Measurements from ENCODE around the gene TES. TPM values are rescaled to one million over a fixed set of nuclear protein-coding genes. Genes with fewer than 3 reads are reported as not detected.

Gene TES
- total and polyA plus RNA-seq, 2 donors = 41.3 to 64.2 TPM

DNA sequence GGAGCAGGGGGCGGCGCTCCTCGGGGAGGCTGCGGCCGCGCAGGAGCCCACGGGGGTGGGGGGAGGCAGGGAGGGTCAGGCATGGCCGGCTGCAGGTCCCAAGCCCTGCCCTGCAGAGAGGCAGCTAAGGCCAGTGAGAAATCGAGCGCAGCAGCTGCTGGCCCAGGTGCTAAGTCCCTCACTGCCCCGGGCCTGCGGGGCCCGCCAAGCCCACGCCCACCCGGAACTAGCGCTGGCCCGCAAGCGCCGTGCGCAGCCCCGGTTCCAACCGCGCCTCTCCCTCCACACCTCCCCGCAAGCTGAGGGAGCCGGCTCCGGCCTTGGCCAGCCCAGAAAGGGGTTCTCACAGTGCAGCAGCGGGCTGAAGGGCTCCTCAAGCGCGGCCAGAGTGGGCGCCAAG lies 28.3 kb upstream of the TES start:
- 97% methylated on average over 30 of the region's 30 CpGs for WGBS
- H3K36me3 ChIP-seq (ENCODE audit: control insufficient read depth in 2 of 2, insufficient read depth in 2 of 2, low read length in 1 of 2) = no peaks in the 10 kb centered on the region

DNA sequence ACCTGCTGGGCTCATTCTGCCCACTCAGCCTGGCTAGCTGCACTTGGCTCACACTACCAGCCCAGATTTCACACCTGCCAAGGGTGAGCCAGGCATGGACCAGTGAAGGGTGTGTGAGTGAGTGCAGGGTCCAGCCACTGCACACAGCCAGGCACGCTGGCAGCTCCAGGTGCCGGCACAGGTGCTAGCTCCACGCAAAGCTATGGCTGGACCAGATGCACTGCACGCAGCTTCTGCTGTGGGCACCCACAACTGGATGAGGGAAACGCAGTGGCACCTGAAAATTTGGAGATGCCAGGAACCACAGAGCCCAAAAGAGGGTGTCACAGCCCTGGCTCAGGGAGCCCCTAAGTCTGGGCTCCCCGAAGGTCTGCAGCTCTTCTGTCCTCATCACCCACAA lies 24.9 kb upstream of the TES start:
- H3K4me1 ChIP-seq (ENCODE audit: control insufficient read depth in 2 of 2, insufficient read depth in 2 of 2, low read length in 2 of 2) = no peaks in the 10 kb centered on the region
- H3K27ac ChIP-seq (ENCODE audit: low read depth in 1 of 2, low read length in 1 of 2) = no peak overlapping the region
- DNase-seq (ENCODE audit: low read depth in 6 of 9, low spot score in 9 of 9) = no peak
- H3K27me3 ChIP-seq (ENCODE audit: control insufficient read depth in 2 of 2, insufficient read depth in 1 of 2, low read length in 1 of 2) = no peaks in the 10 kb centered on the region
- H3K4me3 ChIP-seq (ENCODE audit: low read length in 2 of 2) = no peak overlapping the region
- H3K36me3 ChIP-seq (ENCODE audit: control insufficient read depth in 2 of 2, insufficient read depth in 2 of 2, low read length in 1 of 2) = no peaks in the 10 kb centered on the region
- 96% methylated on average over 6 of the region's 6 CpGs for WGBS
- peaks cover 0 to 9% of the 10 kb centered on the region in 2 donors for H3K9me3 ChIP-seq (ENCODE audit: control insufficient read depth in 2 of 2, insufficient read depth in 1 of 2, low read length in 1 of 2)

More for the DNA sequence above, 28.3 kb upstream of the TES start:
- no peak for DNase-seq (ENCODE audit: low read depth in 6 of 9, low spot score in 9 of 9)
- H3K27me3 ChIP-seq (ENCODE audit: control insufficient read depth in 2 of 2, insufficient read depth in 1 of 2, low read length in 1 of 2) = no peaks in the 10 kb centered on the region
- H3K27ac ChIP-seq (ENCODE audit: low read depth in 1 of 2, low read length in 1 of 2) = no peak overlapping the region
- peaks cover 0 to 9% of the 10 kb centered on the region in 2 donors for H3K9me3 ChIP-seq (ENCODE audit: control insufficient read depth in 2 of 2, insufficient read depth in 1 of 2, low read length in 1 of 2)
- H3K4me3 ChIP-seq (ENCODE audit: low read length in 2 of 2) = no peak overlapping the region
- no peaks in the 10 kb centered on the region for H3K4me1 ChIP-seq (ENCODE audit: control insufficient read depth in 2 of 2, insufficient read depth in 2 of 2, low read length in 2 of 2)

DNA sequence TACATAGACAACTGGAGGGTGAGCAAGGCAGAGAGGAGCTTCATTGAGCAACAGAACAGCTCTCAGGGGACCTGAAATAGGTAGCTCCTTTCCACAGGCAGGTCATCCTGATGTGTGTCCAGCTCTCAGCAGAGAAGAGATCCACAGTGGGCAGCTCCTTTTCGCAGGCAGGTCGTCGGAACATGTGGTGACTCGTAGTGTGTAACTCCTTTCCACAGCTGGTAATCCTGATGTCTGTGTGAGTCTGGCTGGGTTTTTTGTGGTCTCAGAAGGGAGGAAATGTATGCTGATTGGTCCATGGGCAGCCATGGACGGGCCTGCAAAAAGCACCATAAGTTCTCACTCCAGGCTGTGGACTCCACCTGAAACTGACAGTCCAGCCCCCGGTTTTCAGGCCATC lies 24.4 kb upstream of the TES start:
- Histone ChIP-seq H3K27me3 (ENCODE audit: control insufficient read depth in 2 of 2, insufficient read depth in 1 of 2, low read length in 1 of 2) (no peaks in the 10 kb centered on the region), H3K36me3 (ENCODE audit: control insufficient read depth in 2 of 2, insufficient read depth in 2 of 2, low read length in 1 of 2) (no peaks in the 10 kb centered on the region), H3K9me3 (ENCODE audit: control insufficient read depth in 2 of 2, insufficient read depth in 1 of 2, low read length in 1 of 2) (peaks cover 0 to 9% of the 10 kb centered on the region in 2 donors), H3K4me1 (ENCODE audit: control insufficient read depth in 2 of 2, insufficient read depth in 2 of 2, low read length in 2 of 2) (no peaks in the 10 kb centered on the region), H3K4me3 (ENCODE audit: low read length in 2 of 2) (no peak overlapping the region), H3K27ac (ENCODE audit: low read depth in 1 of 2, low read length in 1 of 2) (no peak overlapping the region)
- DNase-seq (ENCODE audit: low read depth in 6 of 9, low spot score in 9 of 9) = no peak
- WGBS = 97% methylated on average over 6 of the region's 6 CpGs

DNA sequence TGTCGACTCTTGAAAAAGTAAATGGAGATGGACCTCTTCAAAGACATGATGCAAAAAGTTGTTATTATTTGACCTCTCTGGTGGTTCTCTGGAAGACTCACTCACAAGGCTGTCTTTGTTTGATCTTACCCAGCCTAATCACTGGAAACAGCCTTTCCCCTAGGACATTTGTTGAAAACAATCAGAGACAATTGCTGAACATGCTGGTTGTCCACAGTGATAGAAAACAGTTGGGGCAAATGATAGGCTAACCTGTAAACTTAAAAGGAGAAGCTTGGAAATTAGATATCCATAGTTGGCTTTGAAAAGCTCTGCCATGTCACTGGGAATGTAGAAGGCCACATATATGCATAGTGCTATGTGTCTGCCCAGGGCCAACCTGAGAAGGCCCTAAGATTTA lies 22.9 kb upstream of the TES start:
- no peak for DNase-seq (ENCODE audit: low read depth in 6 of 9, low spot score in 9 of 9)
- Histone ChIP-seq H3K36me3 (ENCODE audit: control insufficient read depth in 2 of 2, insufficient read depth in 2 of 2, low read length in 1 of 2) (no peaks in the 10 kb centered on the region), H3K4me1 (ENCODE audit: control insufficient read depth in 2 of 2, insufficient read depth in 2 of 2, low read length in 2 of 2) (no peaks in the 10 kb centered on the region), H3K4me3 (ENCODE audit: low read length in 2 of 2) (no peak overlapping the region), H3K9me3 (ENCODE audit: control insufficient read depth in 2 of 2, insufficient read depth in 1 of 2, low read length in 1 of 2) (peaks cover 0 to 9% of the 10 kb centered on the region in 2 donors), H3K27ac (ENCODE audit: low read depth in 1 of 2, low read length in 1 of 2) (no peak overlapping the region), H3K27me3 (ENCODE audit: control insufficient read depth in 2 of 2, insufficient read depth in 1 of 2, low read length in 1 of 2) (no peaks in the 10 kb centered on the region)
- WGBS = 94% methylated on average over 1 of the region's 1 CpG

DNA sequence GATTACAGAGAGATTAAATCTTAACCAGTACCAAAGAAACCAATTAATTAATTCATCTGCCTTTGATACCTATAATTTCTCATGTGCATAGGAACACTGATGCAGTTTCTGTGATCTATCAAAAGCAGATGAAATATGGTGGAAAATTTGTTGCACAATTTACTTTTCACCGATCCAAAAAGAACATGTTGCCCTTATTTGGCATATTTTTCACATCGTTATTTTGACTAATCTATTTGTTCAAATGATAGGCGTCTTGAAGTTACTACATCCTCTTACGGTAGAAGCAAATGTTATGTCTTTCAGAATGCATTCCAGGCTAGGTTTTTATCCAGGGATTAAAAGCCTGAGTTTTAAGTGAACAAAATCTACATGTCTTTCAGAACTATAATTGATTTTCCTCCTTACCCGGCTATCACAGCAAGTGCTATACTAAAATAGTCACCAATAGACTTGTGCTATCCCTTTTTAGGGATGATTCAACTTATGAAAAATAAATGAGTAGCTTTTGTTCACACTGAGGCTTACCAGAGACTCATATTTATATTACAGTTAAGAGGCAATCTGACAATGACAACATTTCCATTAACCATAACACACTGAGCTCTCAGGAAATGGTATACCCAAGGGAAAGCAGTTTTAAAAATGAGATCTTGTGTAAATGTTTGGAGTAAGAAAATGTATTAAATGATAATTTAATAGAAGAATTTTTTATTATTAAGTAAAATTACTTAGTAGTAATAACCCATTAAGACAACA lies 16.8 kb upstream of the TES start:
- H3K36me3 ChIP-seq (ENCODE audit: control insufficient read depth in 2 of 2, insufficient read depth in 2 of 2, low read length in 1 of 2) = no peaks in the 10 kb centered on the region
- no peaks in the 10 kb centered on the region for H3K27me3 ChIP-seq (ENCODE audit: control insufficient read depth in 2 of 2, insufficient read depth in 1 of 2, low read length in 1 of 2)
- no peak overlapping the region for H3K4me3 ChIP-seq (ENCODE audit: low read length in 2 of 2)
- no peak for DNase-seq (ENCODE audit: low read depth in 6 of 9, low spot score in 9 of 9)
- H3K4me1 ChIP-seq (ENCODE audit: control insufficient read depth in 2 of 2, insufficient read depth in 2 of 2, low read length in 2 of 2) = no peaks in the 10 kb centered on the region
- 97% methylated on average over 5 of the region's 5 CpGs for WGBS
- H3K27ac ChIP-seq (ENCODE audit: low read depth in 1 of 2, low read length in 1 of 2) = no peak overlapping the region
- no peaks in the 10 kb centered on the region for H3K9me3 ChIP-seq (ENCODE audit: control insufficient read depth in 2 of 2, insufficient read depth in 1 of 2, low read length in 1 of 2)

DNA sequence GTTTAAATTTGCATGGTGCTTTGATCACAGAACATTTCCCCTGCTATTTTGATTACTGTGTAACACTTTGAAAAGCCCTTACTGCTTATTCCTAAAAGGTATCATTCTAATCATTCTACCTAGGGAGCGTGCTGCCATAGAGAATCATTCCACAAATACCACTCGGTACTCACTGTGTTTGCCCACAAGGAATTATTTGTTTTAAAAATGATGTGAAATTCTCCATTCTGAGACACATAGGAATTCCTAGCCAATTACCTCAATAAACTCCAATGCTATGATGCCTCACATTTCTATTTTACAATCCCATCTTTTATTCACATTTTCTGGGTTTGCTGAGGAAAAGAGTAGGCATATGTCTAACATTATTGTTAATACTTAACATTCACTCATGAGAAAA lies 16.2 kb upstream of the TES start:
- Histone ChIP-seq H3K4me1 (ENCODE audit: control insufficient read depth in 2 of 2, insufficient read depth in 2 of 2, low read length in 2 of 2) (no peaks in the 10 kb centered on the region), H3K27ac (ENCODE audit: low read depth in 1 of 2, low read length in 1 of 2) (no peak overlapping the region), H3K4me3 (ENCODE audit: low read length in 2 of 2) (no peak overlapping the region), H3K9me3 (ENCODE audit: control insufficient read depth in 2 of 2, insufficient read depth in 1 of 2, low read length in 1 of 2) (no peaks in the 10 kb centered on the region), H3K27me3 (ENCODE audit: control insufficient read depth in 2 of 2, insufficient read depth in 1 of 2, low read length in 1 of 2) (no peaks in the 10 kb centered on the region), H3K36me3 (ENCODE audit: control insufficient read depth in 2 of 2, insufficient read depth in 2 of 2, low read length in 1 of 2) (no peaks in the 10 kb centered on the region)
- over 99% methylated on average over 2 of the region's 2 CpGs for WGBS
- DNase-seq (ENCODE audit: low read depth in 6 of 9, low spot score in 9 of 9) = no peak

DNA sequence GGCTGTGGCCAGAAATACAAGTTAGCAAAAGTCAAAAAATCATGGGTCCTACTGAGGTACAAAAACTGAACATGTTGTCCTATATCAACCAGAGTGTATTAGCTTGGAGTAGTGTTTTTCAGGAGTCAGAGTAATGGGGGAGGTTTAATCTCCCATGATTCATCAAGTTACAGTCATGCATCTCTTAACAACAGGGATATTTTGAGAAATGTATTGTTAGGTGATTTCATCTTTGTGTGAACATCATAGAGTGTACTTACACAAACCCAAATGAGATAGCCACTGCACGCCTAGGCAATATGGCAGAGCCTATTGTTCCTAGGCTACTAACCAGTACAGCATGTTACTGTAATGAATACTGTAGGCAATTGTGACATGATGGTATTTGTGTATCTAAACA lies 14.9 kb upstream of the TES start:
- no peak overlapping the region for H3K27ac ChIP-seq (ENCODE audit: low read depth in 1 of 2, low read length in 1 of 2)
- no peak overlapping the region for H3K4me3 ChIP-seq (ENCODE audit: low read length in 2 of 2)
- no peaks in the 10 kb centered on the region for H3K27me3 ChIP-seq (ENCODE audit: control insufficient read depth in 2 of 2, insufficient read depth in 1 of 2, low read length in 1 of 2)
- no peaks in the 10 kb centered on the region for H3K4me1 ChIP-seq (ENCODE audit: control insufficient read depth in 2 of 2, insufficient read depth in 2 of 2, low read length in 2 of 2)
- no peaks in the 10 kb centered on the region for H3K9me3 ChIP-seq (ENCODE audit: control insufficient read depth in 2 of 2, insufficient read depth in 1 of 2, low read length in 1 of 2)
- H3K36me3 ChIP-seq (ENCODE audit: control insufficient read depth in 2 of 2, insufficient read depth in 2 of 2, low read length in 1 of 2) = no peaks in the 10 kb centered on the region
- DNase-seq (ENCODE audit: low read depth in 6 of 9, low spot score in 9 of 9) = no peak
- WGBS = 98% methylated on average over 1 of the region's 1 CpG

DNA sequence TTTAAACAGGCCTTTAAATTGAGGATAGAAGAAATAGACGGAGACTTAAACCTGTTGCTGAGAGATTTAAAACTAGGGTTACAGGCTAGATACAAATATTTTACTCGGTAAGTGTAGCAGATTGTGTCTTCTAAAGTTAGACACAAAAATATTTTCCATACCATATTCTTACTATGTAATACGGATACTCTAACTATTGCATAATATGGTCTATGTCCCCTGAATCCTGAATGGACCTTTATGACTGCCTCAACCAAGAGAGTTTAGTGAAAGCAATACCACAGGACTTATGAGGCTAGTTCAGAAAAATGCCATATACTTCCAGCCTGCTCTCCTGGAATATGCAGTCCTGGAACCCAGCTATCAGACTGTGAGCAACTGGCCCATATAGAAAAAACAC lies 13.4 kb upstream of the TES start:
- Histone ChIP-seq H3K27ac (ENCODE audit: low read depth in 1 of 2, low read length in 1 of 2) (no peak overlapping the region), H3K27me3 (ENCODE audit: control insufficient read depth in 2 of 2, insufficient read depth in 1 of 2, low read length in 1 of 2) (no peaks in the 10 kb centered on the region), H3K4me3 (ENCODE audit: low read length in 2 of 2) (no peak overlapping the region), H3K9me3 (ENCODE audit: control insufficient read depth in 2 of 2, insufficient read depth in 1 of 2, low read length in 1 of 2) (no peaks in the 10 kb centered on the region), H3K36me3 (ENCODE audit: control insufficient read depth in 2 of 2, insufficient read depth in 2 of 2, low read length in 1 of 2) (no peaks in the 10 kb centered on the region), H3K4me1 (ENCODE audit: control insufficient read depth in 2 of 2, insufficient read depth in 2 of 2, low read length in 2 of 2) (no peaks in the 10 kb centered on the region)
- no peak for DNase-seq (ENCODE audit: low read depth in 6 of 9, low spot score in 9 of 9)
- 99% methylated on average over 3 of the region's 3 CpGs for WGBS

DNA sequence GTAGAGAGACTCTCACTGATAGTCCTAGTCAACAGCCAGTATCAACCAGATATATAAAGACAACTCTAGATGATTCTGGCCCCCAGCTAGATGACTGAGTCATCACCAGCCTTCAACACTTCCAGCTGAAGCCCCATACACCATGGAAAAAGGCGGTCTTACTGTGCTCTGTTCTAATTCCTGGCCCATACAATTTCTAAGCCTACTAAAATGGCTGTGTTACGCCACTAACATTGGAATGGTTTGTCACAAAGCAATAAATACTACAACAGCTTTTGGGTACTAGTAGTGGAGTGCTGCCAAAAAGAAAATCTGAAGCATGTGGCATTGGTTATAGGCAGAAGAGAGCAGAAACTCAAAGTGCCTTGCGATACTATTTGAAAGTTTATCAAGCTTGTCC lies 13.0 kb upstream of the TES start:
- Histone ChIP-seq H3K27me3 (ENCODE audit: control insufficient read depth in 2 of 2, insufficient read depth in 1 of 2, low read length in 1 of 2) (no peaks in the 10 kb centered on the region), H3K27ac (ENCODE audit: low read depth in 1 of 2, low read length in 1 of 2) (no peak overlapping the region), H3K4me1 (ENCODE audit: control insufficient read depth in 2 of 2, insufficient read depth in 2 of 2, low read length in 2 of 2) (no peaks in the 10 kb centered on the region), H3K36me3 (ENCODE audit: control insufficient read depth in 2 of 2, insufficient read depth in 2 of 2, low read length in 1 of 2) (no peaks in the 10 kb centered on the region), H3K9me3 (ENCODE audit: control insufficient read depth in 2 of 2, insufficient read depth in 1 of 2, low read length in 1 of 2) (no peaks in the 10 kb centered on the region), H3K4me3 (ENCODE audit: low read length in 2 of 2) (no peak overlapping the region)
- 98% methylated on average over 3 of the region's 3 CpGs for WGBS
- DNase-seq (ENCODE audit: low read depth in 6 of 9, low spot score in 9 of 9) = no peak
